ENCODE measurements around the gene ZNF281.

ZNF281 gene

GRCh38 chr1:200388791-200389190, 21.0 kb downstream of the ZNF281 start:
- no peak for DNase-seq

- DNase-seq = no peak
These were observed 23.4 kb downstream of the ZNF281 start for GRCh38 chr1:200386416-200386815.

GRCh38 chr1:200384818-200385390, 24.9 kb downstream of the ZNF281 start:
- no peak for DNase-seq

GRCh38 chr1:200381256-200381984, 28.4 kb downstream of the ZNF281 start:
- DNase-seq = no peak

GRCh38 chr1:200380589-200381021, 29.2 kb downstream of the ZNF281 start:
- no peak for DNase-seq

- DNase-seq = no peak
These were observed 29.8 kb downstream of the ZNF281 start for GRCh38 chr1:200379940-200380588.

- DNase-seq = no peak
These were observed 30.4 kb downstream of the ZNF281 start for GRCh38 chr1:200379432-200379757.

- no peak for DNase-seq
These were observed 31.7 kb downstream of the ZNF281 start for GRCh38 chr1:200378096-200378495.

- no peak for DNase-seq
These were observed 33.3 kb downstream of the ZNF281 start for GRCh38 chr1:200376528-200376927.

- DNase-seq = no peak
These were observed 35.1 kb downstream of the ZNF281 start for GRCh38 chr1:200374569-200375295.

- DNase-seq = no peak
These were observed 36.0 kb downstream of the ZNF281 start for GRCh38 chr1:200373811-200374231.

- DNase-seq = no peak
These were observed 37.0 kb downstream of the ZNF281 start for GRCh38 chr1:200372885-200373181.

GRCh38 chr1:200372095-200372884, 37.5 kb downstream of the ZNF281 start:
- no peak for DNase-seq

GRCh38 chr1:200369706-200370105, 40.1 kb downstream of the ZNF281 start:
- DNase-seq = no peak

- DNase-seq = no peak
These were observed 40.7 kb downstream of the ZNF281 start for GRCh38 chr1:200369131-200369530.

GRCh38 chr1:200368556-200368955, 41.3 kb downstream of the ZNF281 start:
- peak in 1 of 2 experiments; percentile 57 for DNase-seq

GRCh38 chr1:200367841-200368534, 41.8 kb downstream of the ZNF281 start:
- peak; percentile 79 to 81 for DNase-seq

GRCh38 chr1:200366577-200367253, 43.1 kb downstream of the ZNF281 start:
- DNase-seq = peak; percentile 43 to 57

GRCh38 chr1:200365897-200366426, 43.9 kb downstream of the ZNF281 start:
- DNase-seq = no peak

- DNase-seq = no peak
These were observed 45.0 kb downstream of the ZNF281 start for GRCh38 chr1:200364831-200365230.

GRCh38 chr1:200364091-200364759, 45.6 kb downstream of the ZNF281 start:
- no peak for DNase-seq
